ENCODE results near the gene ST8SIA1. TPM values are rescaled to one million over a fixed set of nuclear protein-coding genes. Genes with fewer than 3 reads are reported as not detected.

The ST8SIA1 gene
- total and polyA plus RNA-seq, 2 of the 8 experiments (the other 6 are each of a cell fraction or from before 2014, with no cell fraction given), result 1.9 to 4.4 TPM

- Histone ChIP-seq H2BK20ac (ENCODE audit: low read length) (no peak overlapping the region), H3K23me2 (ENCODE audit: low read depth, low read length) (no peaks in the 10 kb centered on the region), H2BK120ac (replicated peaks; ENCODE audit: low read depth, low read length) (no peak overlapping the region), H3K79me2 (ENCODE audit: control insufficient read depth in 1 of 2, insufficient read depth in 2 of 2, low read length in 2 of 2) (no peaks in the 10 kb centered on the region), H2AFZ (ENCODE audit: low read length) (no peak overlapping the region), H3K4me2 (ENCODE audit: insufficient read depth in 1 of 2, low read depth in 2 of 2, low read length in 2 of 2) (no peak overlapping the region), H4K8ac (ENCODE audit: extremely low read depth, insufficient read depth, low read length) (no peak overlapping the region), H4K91ac (replicated peaks; ENCODE audit: insufficient read length, low read length) (no peak overlapping the region), H3K27ac (ENCODE audit: low read depth, low read length) (no peak overlapping the region), H2BK12ac (ENCODE audit: low read depth, low read length) (no peak overlapping the region), H3K56ac (replicated peaks; ENCODE audit: insufficient read length, low read depth, low read length) (no peak overlapping the region), H2BK5ac (ENCODE audit: low read depth, low read length) (no peak overlapping the region), H3K23ac (ENCODE audit: insufficient read length) (no peak overlapping the region), H3K4ac (replicated peaks; ENCODE audit: insufficient read length, low read depth, low read length) (no peak overlapping the region), H3K36me3 (ENCODE audit: control insufficient read depth in 2 of 4, insufficient read depth in 4 of 4, low read length in 3 of 4) (no peaks in the 10 kb centered on the region), H3K18ac (ENCODE audit: extremely low read depth, low read length) (no peak overlapping the region), H3K4me3 (ENCODE audit: extremely low read depth in 1 of 4, insufficient read depth in 2 of 4, low read depth in 3 of 4, low read length in 4 of 4) (no peak overlapping the region), H3K9me3 (ENCODE audit: insufficient read depth in 2 of 2, low read depth in 1 of 2, low read length in 1 of 2) (peaks cover 9 to 16% of the 10 kb centered on the region in 2 experiments), H3K4me1 (replicated peaks in 1 of 4; ENCODE audit: control insufficient read depth in 3 of 4, insufficient read depth in 4 of 4, low read length in 3 of 4) (no peaks in the 10 kb centered on the region), H2AK5ac (ENCODE audit: low read depth, low read length) (no peak overlapping the region), H3K14ac (ENCODE audit: insufficient read length) (no peak overlapping the region), H2BK15ac (ENCODE audit: low read length) (no peak overlapping the region), H3K9ac (replicated peaks in 1 of 4; ENCODE audit: extremely low read depth in 1 of 4, low read depth in 3 of 4, low read length in 3 of 4) (no peak overlapping the region), H4K20me1 (replicated peaks in 1 of 2; ENCODE audit: control insufficient read depth in 1 of 2, insufficient read depth in 2 of 2, low read length in 2 of 2) (no peaks in the 10 kb centered on the region), H4K5ac (ENCODE audit: insufficient read length, low read depth, low read length) (no peak overlapping the region), H3K27me3 (replicated peaks in 1 of 4; ENCODE audit: control insufficient read depth in 3 of 4, extremely low read depth in 1 of 4, insufficient read depth in 3 of 4, low read length in 3 of 4) (no peaks in the 10 kb centered on the region), H3K79me1 (ENCODE audit: low read depth, low read length) (no peaks in the 10 kb centered on the region)
- WGBS, 2 experiments (ENCODE audit: extremely low coverage in 1 of 2, insufficient coverage in 1 of 2, insufficient read length in 1 of 2, insufficient replicate concordance in 2 of 2, low coverage in 1 of 2, low lambda C conversion rate in 2 of 2, missing lambda C conversion rate in 1 of 2), result 100% methylated on average over 1 of the region's 1 CpG; no CpG with 5 or more reads in 1 of the 2 experiments
- CTCF ChIA-PET (ENCODE audit: partially characterized antibody), result interaction anchor here (1.1 to 1.4 kb wide), 2 partner anchors 24 to 31 kb away, joined by 3 read pairs; no protein-coding TSS in a partner anchor
- FAIRE-seq, result no peak
- no peak for DNase-seq (ENCODE audit: low read depth in 1 of 2, low spot score in 2 of 2)
- POLR2A ChIA-PET (ENCODE audit: partially characterized antibody), result no interaction called here
- no peak for TF ChIP-seq ASH2L (IDR thresholded peaks at IDR 0.05; ENCODE audit: low read length)
These were observed 30.2 kb downstream of the ST8SIA1 start for GRCh38 chr12:22304341-22304740.
